H9 (cell line): ENCODE results near the gene TMTC1. TPM values are rescaled to one million over a fixed set of nuclear protein-coding genes. Genes with fewer than 3 reads are reported as not detected.

Source experiments
- DNase-seq: peaks from one replicate; pipeline ENCODE4 v3.0.0-alpha.2; 2017
- H2AFZ ChIP-seq: one replicate; pipeline ENCODE4 v1.6.1; 2013; ENCODE audit warnings: mild to moderate bottlenecking, low read length, control low read depth, moderate library complexity
- H2AK5ac ChIP-seq: 2 replicates; pipeline ENCODE4 v1.6.1; 2013; ENCODE audit warnings: low read length, control low read depth, mixed read lengths; ENCODE audit not compliant: insufficient read length
- H2BK120ac ChIP-seq: one replicate; pipeline ENCODE4 v1.6.1; 2013; ENCODE audit warnings: low read depth, mild to moderate bottlenecking, low read length, control low read depth, inconsistent platforms; ENCODE audit not compliant: poor library complexity, severe bottlenecking
- H2BK12ac ChIP-seq: 2 replicates; pipeline ENCODE4 v1.6.1; 2013; ENCODE audit warnings: low read length, control low read depth, mixed read lengths, low read depth; ENCODE audit not compliant: insufficient read length
- H2BK15ac ChIP-seq: 2 replicates; pipeline ENCODE4 v1.6.1; 2013; ENCODE audit warnings: low read depth, low read length, control low read depth
- H2BK20ac ChIP-seq: one replicate; pipeline ENCODE4 v1.6.1; 2013; ENCODE audit warnings: low read depth, mild to moderate bottlenecking, low read length, control low read depth, inconsistent platforms; ENCODE audit not compliant: poor library complexity, severe bottlenecking
- H2BK5ac ChIP-seq: 2 replicates; pipeline ENCODE4 v1.6.1; 2013; ENCODE audit warnings: low read length, control low read depth, mixed read lengths; ENCODE audit not compliant: insufficient read length
- H3K14ac ChIP-seq: 2 replicates; pipeline ENCODE4 v1.6.1; 2013; ENCODE audit warnings: low read length, control low read depth; ENCODE audit not compliant: insufficient read depth
- H3K18ac ChIP-seq: 2 replicates; pipeline ENCODE4 v1.6.1; 2013; ENCODE audit warnings: low read depth, mild to moderate bottlenecking, mixed read lengths, low read length, control low read depth; ENCODE audit not compliant: insufficient read length
- H3K23ac ChIP-seq: 2 replicates; pipeline ENCODE4 v1.6.1; 2013; ENCODE audit warnings: low read length, control low read depth, mixed read lengths, low read depth; ENCODE audit not compliant: insufficient read length
- H3K23me2 ChIP-seq: 2 replicates; pipeline ENCODE4 v1.6.1; 2013; ENCODE audit warnings: low read depth, mild to moderate bottlenecking, mixed read lengths, low read length, control low read depth; ENCODE audit not compliant: insufficient read length, poor library complexity, severe bottlenecking
- H3K27ac ChIP-seq: 2 replicates; pipeline ENCODE4 v1.5.1; 2013; ENCODE audit warnings: low read length, control low read depth, mixed read lengths, low read depth; ENCODE audit not compliant: insufficient read length
- H3K27me3 ChIP-seq: 2 replicates; pipeline ENCODE4 v1.6.1; 2013; ENCODE audit warnings: low read length, control low read depth, inconsistent platforms; ENCODE audit not compliant: insufficient read depth
- H3K4ac ChIP-seq: 2 replicates; pipeline ENCODE4 v1.6.1; 2013; ENCODE audit warnings: low read depth, mild to moderate bottlenecking, control low read depth, inconsistent platforms, low read length, moderate library complexity
- H3K4me1 ChIP-seq: 2 replicates; pipeline ENCODE4 v1.6.1; 2013; ENCODE audit warnings: low read length, control low read depth, inconsistent platforms; ENCODE audit not compliant: insufficient read depth
- H3K4me2 ChIP-seq: 2 replicates; pipeline ENCODE4 v1.6.1; 2013; ENCODE audit warnings: low read length, control low read depth, mixed read lengths; ENCODE audit not compliant: insufficient read length, insufficient read depth
- H3K56ac ChIP-seq: 2 replicates; pipeline ENCODE4 v1.6.1; 2013; ENCODE audit warnings: low read depth, mild to moderate bottlenecking, mixed read lengths, low read length, control low read depth; ENCODE audit not compliant: insufficient read length
- H3K79me1 ChIP-seq: 2 replicates; pipeline ENCODE4 v1.6.1; 2013; ENCODE audit warnings: low read depth, mild to moderate bottlenecking, moderate library complexity, low read length, control low read depth, inconsistent platforms; ENCODE audit not compliant: insufficient read depth, poor library complexity, severe bottlenecking
- H3K79me2 ChIP-seq: 2 replicates; pipeline ENCODE4 v1.6.1; 2013; ENCODE audit warnings: low read length, control low read depth, inconsistent platforms; ENCODE audit not compliant: insufficient read depth
- H3K9ac ChIP-seq: 2 replicates; pipeline ENCODE4 v1.6.1; 2013; ENCODE audit warnings: low read length, control low read depth, mixed read lengths; ENCODE audit not compliant: insufficient read length; ENCODE audit errors: extremely low read depth
- H3K9me3 ChIP-seq: one replicate; pipeline ENCODE4 v1.6.1; 2013; ENCODE audit warnings: low read depth, low read length, inconsistent platforms; ENCODE audit not compliant: control insufficient read depth
- H3T11ph ChIP-seq: one replicate; pipeline ENCODE4 v1.6.1; 2013; ENCODE audit warnings: mild to moderate bottlenecking, low read length, control low read depth, inconsistent platforms
- H4K20me1 ChIP-seq: one replicate; pipeline ENCODE4 v1.6.1; 2013; ENCODE audit not compliant: control insufficient read depth, insufficient read length, insufficient read depth
- H4K5ac ChIP-seq: 2 replicates; pipeline ENCODE4 v1.6.1; 2013; ENCODE audit warnings: low read depth, mild to moderate bottlenecking, mixed read lengths, low read length, control low read depth; ENCODE audit not compliant: insufficient read length
- H4K8ac ChIP-seq: replicated peaks from 2 replicates; pipeline ENCODE4 v1.6.1; 2013; ENCODE audit warnings: low read length, control low read depth, mixed read lengths, low read depth; ENCODE audit not compliant: insufficient read length
- H4K91ac ChIP-seq: 2 replicates; pipeline ENCODE4 v1.6.1; 2013; ENCODE audit warnings: low read depth, mild to moderate bottlenecking, moderate library complexity, mixed read lengths, low read length, control low read depth; ENCODE audit not compliant: insufficient read length
- H3K27ac Mint-ChIP-seq, 3 experiments: 2 replicates in 2 of 3; 3 replicates in 1 of 3; pipeline ENCODE4 v1.8.0; 2020 to 2021; ENCODE audit warnings: mixed read lengths in 3 of 3, mild to moderate bottlenecking in 1 of 3, moderate library complexity in 1 of 3
- H3K27me3 Mint-ChIP-seq: 2 replicates; pipeline ENCODE4 v1.8.0; 2021; ENCODE audit warnings: low read depth, mild to moderate bottlenecking, moderate library complexity, mixed read lengths
- H3K36me3 Mint-ChIP-seq, 3 experiments: 2 replicates in 2 of 3; 3 replicates in 1 of 3; pipeline ENCODE4 v1.8.0; 2020 to 2021; ENCODE audit warnings: low read depth in 3 of 3, mixed read lengths in 3 of 3; ENCODE audit not compliant: insufficient read depth in 1 of 3
- H3K4me1 Mint-ChIP-seq, 2 experiments: 2 replicates each; pipeline ENCODE4 v1.8.0; 2020; ENCODE audit warnings: mixed read lengths in 2 of 2
- H3K4me3 Mint-ChIP-seq, 2 experiments: 2 replicates in 1 of 2; 3 replicates in 1 of 2; pipeline ENCODE4 v1.8.0; 2020 to 2021; ENCODE audit warnings: mild to moderate bottlenecking in 2 of 2, mixed read lengths in 2 of 2, moderate library complexity in 1 of 2
- H3K9me3 Mint-ChIP-seq, 2 experiments: 2 replicates in 1 of 2; 3 replicates in 1 of 2; pipeline ENCODE4 v1.8.0; 2020; ENCODE audit warnings: mild to moderate bottlenecking in 2 of 2, mixed read lengths in 2 of 2, moderate library complexity in 1 of 2
- CTCF ChIP-seq: fragments of 200-600 bp; sonication (generic); conservative IDR thresholded peaks from 3 replicates; pipeline ENCODE4 v1.8.0; 2021; ENCODE audit warnings: antibody characterized with exemption, mild to moderate bottlenecking
- total RNA-seq: library from RNA; stranded (reverse); gene quantifications from 2 replicates; pipeline ENCODE4 v1.2.1, GENCODE V29; 2021

TMTC1 gene
- total RNA-seq, 1 experiment from 2014 or later = 16.1 TPM

- TF ChIP-seq CTCF = no peak
- H3T11ph ChIP-seq = no peak overlapping the region
- H3K14ac ChIP-seq = no peak overlapping the region
- no peak overlapping the region for H3K9ac ChIP-seq
- H3K4me2 ChIP-seq = no peak overlapping the region
- H2BK12ac ChIP-seq = no peak overlapping the region
- no peaks in the 10 kb centered on the region for H3K9me3 ChIP-seq
- no peak overlapping the region for H2BK15ac ChIP-seq
- no peak overlapping the region for H2BK5ac ChIP-seq
- no peaks in the 10 kb centered on the region for H3K79me2 ChIP-seq
- DNase-seq = no peak
- H2AK5ac ChIP-seq = no peak overlapping the region
- H3K18ac ChIP-seq = no peak overlapping the region
- H3K27me3 ChIP-seq = no peaks in the 10 kb centered on the region
- no peaks in the 10 kb centered on the region for H4K20me1 ChIP-seq
- Mint-ChIP-seq H3K27me3 (no peaks in the 10 kb centered on the region), H3K4me3 (no peak overlapping the region), H3K27ac (peak overlapping the region in 2 of 3 experiments; percentile 22 to 46; a peak in 1 of 7 replicates), H3K36me3 (peaks cover 0 to 2% (median 0%) of the 10 kb centered on the region in 3 experiments; a peak in 1 of 7 replicates), H3K4me1 (peaks cover 17 to 38% of the 10 kb centered on the region in 2 experiments), H3K9me3 (no peaks in the 10 kb centered on the region)
- H4K91ac ChIP-seq = no peak overlapping the region
- H3K4me1 ChIP-seq = 0 out of 2 replicates have a peak, but pooled peaks cover 2% of the 10 kb centered on the region
- H3K27ac ChIP-seq = no peak overlapping the region
- H3K23ac ChIP-seq = no peak overlapping the region
- no peak overlapping the region for H4K8ac ChIP-seq
- H3K79me1 ChIP-seq = no peaks in the 10 kb centered on the region
- H4K5ac ChIP-seq = no peak overlapping the region
- no peaks in the 10 kb centered on the region for H3K23me2 ChIP-seq
- no peak overlapping the region for H3K56ac ChIP-seq
- no peak overlapping the region for H2AFZ ChIP-seq
- H2BK20ac ChIP-seq = no peak overlapping the region
- H2BK120ac ChIP-seq = no peak overlapping the region
- no peak overlapping the region for H3K4ac ChIP-seq
These were observed 74.7 kb downstream of the TMTC1 start for GRCh38 chr12:29709054-29709453.
